GM21825 (cell line): ENCODE measurements around the gene MAFG.

Experiments used
- ATAC-seq: cut with Tn5 transposase; IDR thresholded peaks from one replicate; pipeline ENCODE4 v1.9.1; 2021; ENCODE audit warnings: mild to moderate bottlenecking, moderate library complexity; ENCODE audit not compliant: unreplicated experiment

MAFG gene

GRCh38 chr17:81924557-81925532, 2.7 kb downstream of the MAFG start:
- no peak for ATAC-seq

GRCh38 chr17:81923302-81924260, 4.0 kb downstream of the MAFG start:
- ATAC-seq: no peak

- ATAC-seq: no peak
Observed at GRCh38 chr17:81922566-81923301, 4.8 kb downstream of the MAFG start.

- no peak for ATAC-seq
Observed at GRCh38 chr17:81921996-81922565, 5.5 kb downstream of the MAFG start.

- ATAC-seq: no peak
Observed at GRCh38 chr17:81921537-81921862, 6.0 kb downstream of the MAFG start.

GRCh38 chr17:81920612-81921536, 6.7 kb downstream of the MAFG start:
- ATAC-seq: no peak

- ATAC-seq: no peak
Observed at GRCh38 chr17:81918832-81919545, 8.5 kb downstream of the MAFG start.

- peak; percentile 15 for ATAC-seq
Observed at GRCh38 chr17:81918333-81918669, 9.2 kb downstream of the MAFG start.

GRCh38 chr17:81917565-81918332, 9.8 kb downstream of the MAFG start, which contains the start of gene SIRT7:
SIRT7 (minus strand) TSS chr17:81918176; CDS start chr17:81918131, 45 bp downstream.
- ATAC-seq: peak; percentile 51

- ATAC-seq: no peak
Observed at GRCh38 chr17:81916234-81917001, 11.1 kb downstream of the MAFG start.

- no peak for ATAC-seq
Observed at GRCh38 chr17:81915331-81915730, 12.2 kb downstream of the MAFG start.

- ATAC-seq: no peak
Observed at GRCh38 chr17:81914103-81914850, 13.3 kb downstream of the MAFG start.

GRCh38 chr17:81913394-81914102, 14.0 kb downstream of the MAFG start:
- ATAC-seq: no peak

GRCh38 chr17:81912441-81913309, 14.9 kb downstream of the MAFG start:
- no peak for ATAC-seq

- no peak for ATAC-seq
Observed at GRCh38 chr17:81911969-81912368, 15.6 kb downstream of the MAFG start.
